SK-N-DZ (cell line): ENCODE measurements around the gene SLC8A2.

Experiments used
- DNase-seq: peaks from one replicate; pipeline ENCODE4 v3.0.0-alpha.2; 2015; ENCODE audit warnings: low spot score

The SLC8A2 gene

GRCh38 chr19:47432499-47432898 is 39.2 kb downstream of the SLC8A2 start:
- no peak for DNase-seq

DNA sequence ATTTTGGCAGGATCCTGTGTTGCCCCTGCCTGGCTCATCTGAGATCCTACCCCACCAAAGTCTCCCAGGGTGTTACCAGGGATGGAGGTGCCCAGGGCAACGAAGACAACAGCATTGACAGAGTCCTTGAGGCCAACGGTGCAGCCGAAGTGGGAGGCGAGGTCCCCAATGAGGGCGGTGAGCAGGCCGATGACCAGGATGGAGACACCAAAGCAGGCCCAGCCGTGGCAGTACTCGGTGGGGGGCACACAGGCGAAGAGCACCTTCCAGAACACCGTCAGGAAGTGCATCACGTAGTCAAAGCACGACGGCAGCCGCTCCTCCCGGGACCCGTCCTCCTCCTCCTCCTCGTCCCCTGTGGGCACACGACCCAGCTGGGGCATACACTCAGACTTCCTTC is 39.6 kb downstream of the SLC8A2 start:
- DNase-seq, result no peak

- peak; percentile 41 for DNase-seq
Measured at GRCh38 chr19:47430041-47430802, 41.5 kb downstream of the SLC8A2 start.

DNA sequence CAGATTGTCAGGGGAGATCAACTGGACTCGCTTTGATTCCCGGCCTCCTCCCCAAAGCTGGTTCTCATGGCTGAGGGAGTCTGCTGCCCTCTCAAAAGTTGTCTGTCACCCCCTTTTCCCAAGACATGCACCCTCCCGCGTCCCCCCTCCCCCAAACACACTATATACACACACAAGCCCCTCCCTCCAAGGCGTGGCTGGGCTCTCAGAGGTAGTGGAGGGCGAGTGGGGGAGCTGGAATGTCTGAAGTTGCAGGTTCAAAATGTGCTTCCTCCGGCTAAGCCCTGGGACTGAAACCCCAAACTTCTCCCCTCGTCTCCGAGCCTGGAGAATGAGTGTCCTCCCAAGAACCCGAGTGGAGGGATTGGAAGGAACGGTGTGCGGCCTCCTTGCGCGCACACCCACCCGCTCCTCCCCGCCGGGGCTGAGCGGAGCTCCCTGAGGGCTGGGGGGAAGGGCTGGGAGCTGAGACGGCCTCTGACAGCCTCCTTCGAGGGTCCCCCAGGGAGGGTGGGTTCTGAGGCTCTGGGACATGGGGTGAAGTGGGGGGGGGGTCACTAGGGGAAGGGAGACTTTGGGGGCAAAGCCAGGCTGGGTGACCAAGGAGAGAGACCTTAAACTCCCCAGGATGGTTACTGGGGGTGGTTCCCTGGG is 42.4 kb downstream of the SLC8A2 start:
- DNase-seq, result no peak

- DNase-seq, result peak; percentile 98
Measured at GRCh38 chr19:47428177-47428894, 43.4 kb downstream of the SLC8A2 start.

GRCh38 chr19:47427241-47428176 is 44.2 kb downstream of the SLC8A2 start:
- DNase-seq, result peak; percentile 74

GRCh38 chr19:47423203-47423882 is 48.4 kb downstream of the SLC8A2 start:
- DNase-seq, result no peak

- DNase-seq, result no peak
Measured at GRCh38 chr19:47422417-47423163, 49.1 kb downstream of the SLC8A2 start.

DNA sequence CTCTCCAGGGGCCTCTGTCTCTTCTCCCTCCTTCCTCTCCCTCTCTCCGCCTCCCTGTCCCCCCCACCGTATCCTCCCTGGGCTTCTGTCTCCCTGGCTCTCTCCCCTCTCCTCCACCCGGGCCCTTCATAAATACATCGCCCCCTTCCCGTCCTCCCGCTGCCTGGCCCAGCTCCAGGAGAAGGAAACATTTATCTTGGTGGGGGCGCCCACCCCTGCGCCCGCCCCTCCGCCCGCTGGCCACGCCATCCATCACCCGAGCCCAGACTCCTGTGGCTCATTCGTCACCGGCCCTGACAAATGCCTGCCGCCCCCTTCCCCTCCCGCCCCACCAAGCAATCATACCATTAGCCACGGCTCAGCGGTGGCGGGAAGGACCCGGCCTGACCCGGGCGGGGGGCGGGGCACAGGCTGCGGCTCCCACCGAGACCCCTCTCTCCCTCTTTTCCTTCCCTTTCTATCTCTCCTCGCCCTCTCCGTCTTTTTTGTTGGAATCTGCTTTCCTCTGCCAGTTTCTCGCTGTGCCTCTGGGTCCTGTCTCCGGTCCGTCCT is 49.8 kb downstream of the SLC8A2 start:
- peak; percentile 84 for DNase-seq

DNA sequence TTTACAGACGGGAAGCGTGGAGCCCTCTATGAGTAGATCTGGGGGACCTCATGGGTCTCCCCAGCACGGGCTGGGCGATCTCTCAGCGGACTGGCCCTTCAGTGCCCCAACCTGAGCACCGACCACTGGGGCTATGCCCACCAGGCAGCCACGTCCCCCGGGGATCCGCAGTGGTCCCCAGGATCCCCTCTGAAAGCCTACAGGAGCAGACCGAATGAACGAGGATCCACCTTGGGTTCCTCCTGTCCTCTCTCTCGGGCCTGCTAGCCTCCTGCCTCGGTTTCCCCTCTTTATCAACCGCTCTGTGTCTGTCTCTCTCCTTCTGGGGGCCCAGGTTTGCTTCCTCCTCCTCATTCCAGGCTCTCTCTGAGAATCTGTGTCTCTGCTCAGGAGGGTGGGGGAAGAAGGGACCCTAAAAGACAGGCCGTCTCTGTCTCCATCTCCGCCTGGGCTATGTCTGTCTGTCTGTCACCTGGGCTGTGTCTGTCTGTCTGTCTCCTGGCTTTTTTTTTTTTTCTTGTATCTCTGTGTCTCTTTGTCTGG is 50.4 kb downstream of the SLC8A2 start:
- DNase-seq, result no peak

- DNase-seq, result no peak
Measured at GRCh38 chr19:47419789-47420188, 51.9 kb downstream of the SLC8A2 start.

DNA sequence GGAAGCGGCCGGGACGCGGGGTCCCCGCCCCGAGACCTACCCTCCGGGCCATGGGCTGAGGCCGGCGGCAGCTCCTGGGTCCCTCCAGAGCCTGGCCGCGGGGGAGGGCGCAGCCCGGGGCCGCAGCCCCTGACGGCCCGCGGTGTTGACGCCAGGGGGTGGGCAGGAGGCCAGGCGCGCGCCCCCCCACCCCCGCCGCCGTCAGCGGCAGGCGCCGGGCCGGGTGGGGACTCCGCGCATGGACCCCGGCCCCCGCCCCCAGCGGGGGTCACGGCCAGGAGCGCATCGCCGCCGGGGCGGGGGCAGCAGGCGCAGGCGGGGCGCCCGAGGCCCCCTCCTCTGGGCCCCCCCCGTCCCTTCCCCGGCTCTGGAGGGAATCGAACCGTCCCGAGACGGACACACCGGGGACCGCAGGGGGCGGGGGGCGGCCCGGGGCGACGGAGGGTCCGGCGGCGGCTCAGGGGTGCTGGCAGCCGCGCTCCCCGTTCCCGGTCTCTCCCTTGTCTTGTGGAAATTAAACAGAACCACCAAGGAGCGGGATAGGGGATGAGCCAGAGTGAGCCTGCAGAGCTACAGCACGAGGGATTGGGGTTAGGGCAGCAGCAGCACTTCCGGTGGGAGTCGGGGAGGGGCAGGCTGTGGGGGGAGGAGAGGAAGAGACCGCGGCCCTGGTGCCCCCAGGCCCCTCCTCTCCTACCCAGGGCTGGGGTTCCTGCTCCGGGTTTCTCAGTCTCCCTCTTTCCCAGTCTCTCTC is 52.5 kb downstream of the SLC8A2 start, which contains the start of gene MEIS3:
Gene MEIS3 (minus strand): TSS at position 498 of the 754 bp plus-strand sequence. CDS start 446 bp downstream, at position 52.
- peak; percentile 61 for DNase-seq

GRCh38 chr19:47418692-47419029 is 53.0 kb downstream of the SLC8A2 start:
- DNase-seq, result no peak

GRCh38 chr19:47417746-47418691 is 53.7 kb downstream of the SLC8A2 start:
- DNase-seq, result no peak

- DNase-seq, result no peak
Measured at GRCh38 chr19:47417107-47417745, 54.5 kb downstream of the SLC8A2 start.

GRCh38 chr19:47416643-47416985 is 55.1 kb downstream of the SLC8A2 start:
- DNase-seq, result no peak

DNA sequence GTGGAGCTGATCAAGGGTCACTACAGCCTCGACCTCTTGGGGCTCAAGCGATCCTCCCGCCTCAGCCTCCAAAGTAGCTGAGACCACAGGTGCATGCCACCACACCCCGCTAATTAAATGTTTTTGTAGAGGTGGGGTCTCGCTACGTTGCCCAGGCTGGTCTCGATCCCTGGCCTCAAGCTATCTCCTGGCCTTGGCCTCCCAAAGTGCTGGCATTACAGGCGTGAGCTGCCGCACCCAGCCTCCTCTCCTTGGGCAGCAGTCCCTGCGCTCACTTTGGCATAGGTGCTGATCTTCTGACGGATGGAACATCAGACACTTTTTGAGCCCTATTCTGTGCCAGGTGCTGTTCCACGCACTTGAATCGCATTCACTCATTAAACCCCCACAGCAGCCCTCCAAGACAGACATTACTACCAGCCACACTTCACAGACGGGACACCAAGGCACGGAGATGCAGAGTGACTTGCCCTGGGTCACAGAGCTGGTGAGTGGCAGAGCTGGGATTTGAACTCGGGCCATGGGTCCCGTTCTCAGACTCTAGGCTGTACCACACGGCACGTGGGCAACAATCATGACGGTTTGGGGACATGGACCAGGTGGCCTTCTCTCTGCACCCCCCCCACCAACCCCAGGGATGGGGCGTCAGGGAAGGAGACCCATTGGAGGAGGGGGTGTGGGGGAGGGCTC is 55.6 kb downstream of the SLC8A2 start:
- DNase-seq, result no peak
